OCI-LY1 (cell line): ENCODE results near the gene FBLN2.

Source experiments
- H2AFZ ChIP-seq: fragments of 200-600 bp; sonication (generic), shearing (Covaris generic); 2 replicates; pipeline ENCODE4 v1.6.0; 2014; ENCODE audit warnings: antibody characterized with exemption, mild to moderate bottlenecking, low read length
- H3F3A ChIP-seq: fragments of 200-600 bp; sonication (generic), shearing (Covaris generic); 2 replicates; pipeline ENCODE4 v1.6.0; 2014; ENCODE audit warnings: mild to moderate bottlenecking, antibody characterized with exemption, low read length, moderate library complexity; ENCODE audit not compliant: insufficient read depth
- H3K27ac ChIP-seq: fragments of 200-600 bp; sonication (generic); 2 replicates; pipeline ENCODE4 v1.5.1; 2014; ENCODE audit warnings: low read length, mixed run types, mild to moderate bottlenecking, low read depth; ENCODE audit not compliant: poor library complexity, severe bottlenecking
- H3K27me3 ChIP-seq: fragments of 200-600 bp; sonication (generic); 2 replicates; pipeline ENCODE4 v1.6.0; 2014; ENCODE audit warnings: antibody characterized with exemption, mild to moderate bottlenecking, low read length, moderate library complexity; ENCODE audit not compliant: insufficient read depth
- H3K36me3 ChIP-seq: fragments of 200-600 bp; sonication (generic); 2 replicates; pipeline ENCODE4 v1.6.1; 2014; ENCODE audit warnings: mild to moderate bottlenecking, antibody characterized with exemption, low read length, moderate library complexity, mixed read lengths; ENCODE audit not compliant: insufficient read depth
- H3K4me1 ChIP-seq: fragments of 200-600 bp; sonication (generic); 2 replicates; pipeline ENCODE4 v1.5.1; 2014; ENCODE audit warnings: mild to moderate bottlenecking, low read length, moderate library complexity; ENCODE audit not compliant: insufficient read depth, severe bottlenecking
- H3K4me2 ChIP-seq: fragments of 200-600 bp; sonication (generic), shearing (Covaris generic); 2 replicates; pipeline ENCODE4 v1.6.1; 2014; ENCODE audit warnings: low read length
- H3K4me3 ChIP-seq: fragments of 200-600 bp; sonication (generic); 2 replicates; pipeline ENCODE4 v1.5.1; 2014; ENCODE audit warnings: low read length, low read depth, mild to moderate bottlenecking, mixed read lengths; ENCODE audit not compliant: poor library complexity, severe bottlenecking
- H3K79me2 ChIP-seq: fragments of 200-600 bp; shearing (Covaris generic); 2 replicates; pipeline ENCODE4 v1.6.1; 2016; ENCODE audit warnings: mixed run types, low read length, mixed read lengths; ENCODE audit not compliant: insufficient read depth
- H3K9ac ChIP-seq: fragments of 200-600 bp; sonication (generic), shearing (Covaris generic); 2 replicates; pipeline ENCODE4 v1.6.1; 2014; ENCODE audit warnings: mild to moderate bottlenecking, low read length, mixed read lengths
- H3K9me2 ChIP-seq: fragments of 200-600 bp; sonication (generic), shearing (Covaris generic); 2 replicates; pipeline ENCODE4 v1.6.1; 2014; ENCODE audit warnings: low read depth, mild to moderate bottlenecking, low read length, mixed read lengths
- H3K9me3 ChIP-seq: fragments of 200-600 bp; shearing (Covaris generic); 2 replicates; pipeline ENCODE4 v1.6.1; 2014; ENCODE audit warnings: low read length, mixed read lengths
- H4K20me1 ChIP-seq: fragments of 200-600 bp; sonication (generic), shearing (Covaris generic); 2 replicates; pipeline ENCODE4 v1.6.0; 2016; ENCODE audit warnings: mild to moderate bottlenecking, low read length; ENCODE audit not compliant: insufficient read depth
- EZH2 ChIP-seq: fragments of 200-600 bp; sonication (generic), shearing (Covaris generic); IDR thresholded peaks from 2 replicates; pipeline ENCODE4 v1.8.0; 2017; ENCODE audit warnings: borderline replicate concordance, mixed run types, mild to moderate bottlenecking, antibody characterized with exemption, low read length, moderate library complexity, mixed read lengths
- TF ChIP-seq, protein P1 (sequence below): fragments of 200-600 bp; sonication (generic), shearing (Covaris generic); IDR thresholded peaks from 2 replicates; pipeline ENCODE4 v1.5.1; 2017; ENCODE audit warnings: mild to moderate bottlenecking, antibody characterized with exemption, low read length, moderate library complexity, mixed read lengths

The FBLN2 gene

DNA sequence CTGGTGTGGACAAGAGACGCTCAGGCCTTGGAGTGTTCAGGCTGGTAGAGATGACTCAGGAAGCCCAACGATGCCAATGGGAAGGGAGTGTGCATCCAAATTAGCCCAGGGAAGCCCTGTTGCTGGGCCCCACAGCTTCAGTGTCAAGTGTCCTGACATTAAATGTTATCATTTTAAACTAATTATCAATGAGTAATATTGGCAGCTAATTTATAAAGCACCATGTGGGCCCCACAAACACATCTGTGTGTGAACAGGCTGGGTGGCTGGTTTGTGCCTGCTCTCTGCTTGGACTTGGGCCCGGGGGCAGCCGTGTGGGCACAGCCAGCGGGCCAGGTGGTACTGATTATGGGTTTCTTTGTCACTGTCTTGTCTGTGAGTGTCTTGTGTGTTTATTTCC, 15.0 kb downstream of the FBLN2 start:
- Histone ChIP-seq H3K36me3 (no peaks in the 10 kb centered on the region), H3K4me3 (no peak overlapping the region), H3F3A (no peaks in the 10 kb centered on the region), H3K4me1 (no peaks in the 10 kb centered on the region), H3K9ac (no peak overlapping the region), H3K79me2 (no peaks in the 10 kb centered on the region), H3K9me3 (no peaks in the 10 kb centered on the region), H3K4me2 (no peak overlapping the region), H2AFZ (no peak overlapping the region), H3K27ac (no peak overlapping the region), H4K20me1 (no peaks in the 10 kb centered on the region), H3K9me2 (no peaks in the 10 kb centered on the region), H3K27me3 (0 out of 2 replicates have a peak, but pooled peaks cover 6% of the 10 kb centered on the region)
- TF ChIP-seq, protein P1, sequence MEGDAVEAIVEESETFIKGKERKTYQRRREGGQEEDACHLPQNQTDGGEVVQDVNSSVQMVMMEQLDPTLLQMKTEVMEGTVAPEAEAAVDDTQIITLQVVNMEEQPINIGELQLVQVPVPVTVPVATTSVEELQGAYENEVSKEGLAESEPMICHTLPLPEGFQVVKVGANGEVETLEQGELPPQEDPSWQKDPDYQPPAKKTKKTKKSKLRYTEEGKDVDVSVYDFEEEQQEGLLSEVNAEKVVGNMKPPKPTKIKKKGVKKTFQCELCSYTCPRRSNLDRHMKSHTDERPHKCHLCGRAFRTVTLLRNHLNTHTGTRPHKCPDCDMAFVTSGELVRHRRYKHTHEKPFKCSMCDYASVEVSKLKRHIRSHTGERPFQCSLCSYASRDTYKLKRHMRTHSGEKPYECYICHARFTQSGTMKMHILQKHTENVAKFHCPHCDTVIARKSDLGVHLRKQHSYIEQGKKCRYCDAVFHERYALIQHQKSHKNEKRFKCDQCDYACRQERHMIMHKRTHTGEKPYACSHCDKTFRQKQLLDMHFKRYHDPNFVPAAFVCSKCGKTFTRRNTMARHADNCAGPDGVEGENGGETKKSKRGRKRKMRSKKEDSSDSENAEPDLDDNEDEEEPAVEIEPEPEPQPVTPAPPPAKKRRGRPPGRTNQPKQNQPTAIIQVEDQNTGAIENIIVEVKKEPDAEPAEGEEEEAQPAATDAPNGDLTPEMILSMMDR: no peak
- TF ChIP-seq EZH2: no peak

- Histone ChIP-seq H3K9me3 (no peaks in the 10 kb centered on the region), H3K27ac (no peak overlapping the region), H3K4me3 (no peak overlapping the region), H3K79me2 (no peaks in the 10 kb centered on the region), H3K4me2 (no peak overlapping the region), H2AFZ (no peak overlapping the region), H3K36me3 (no peaks in the 10 kb centered on the region), H4K20me1 (no peaks in the 10 kb centered on the region), H3K9me2 (no peaks in the 10 kb centered on the region), H3K9ac (no peak overlapping the region), H3K4me1 (no peaks in the 10 kb centered on the region), H3F3A (no peaks in the 10 kb centered on the region), H3K27me3 (0 out of 2 replicates have a peak, but pooled peaks cover 6% of the 10 kb centered on the region)
- TF ChIP-seq EZH2: no peak
- TF ChIP-seq, protein P1: no peak
These were observed 16.0 kb downstream of the FBLN2 start for GRCh38 chr3:13564751-13565560.

GRCh38 chr3:13565581-13566452, 16.9 kb downstream of the FBLN2 start:
- H3K27ac ChIP-seq: no peak overlapping the region
- no peak overlapping the region for H3K9ac ChIP-seq
- H3K4me3 ChIP-seq: no peak overlapping the region
- no peaks in the 10 kb centered on the region for H4K20me1 ChIP-seq
- no peaks in the 10 kb centered on the region for H3K9me2 ChIP-seq
- no peaks in the 10 kb centered on the region for H3K4me1 ChIP-seq
- no peaks in the 10 kb centered on the region for H3F3A ChIP-seq
- H3K4me2 ChIP-seq: no peak overlapping the region
- 0 out of 2 replicates have a peak, but pooled peaks cover 6% of the 10 kb centered on the region for H3K27me3 ChIP-seq
- no peaks in the 10 kb centered on the region for H3K79me2 ChIP-seq
- TF ChIP-seq, protein P1: no peak
- TF ChIP-seq EZH2: no peak
- H3K36me3 ChIP-seq: no peaks in the 10 kb centered on the region
- H3K9me3 ChIP-seq: no peaks in the 10 kb centered on the region
- no peak overlapping the region for H2AFZ ChIP-seq
